ENCODE measurements around the gene SCO1.

The SCO1 gene

DNA sequence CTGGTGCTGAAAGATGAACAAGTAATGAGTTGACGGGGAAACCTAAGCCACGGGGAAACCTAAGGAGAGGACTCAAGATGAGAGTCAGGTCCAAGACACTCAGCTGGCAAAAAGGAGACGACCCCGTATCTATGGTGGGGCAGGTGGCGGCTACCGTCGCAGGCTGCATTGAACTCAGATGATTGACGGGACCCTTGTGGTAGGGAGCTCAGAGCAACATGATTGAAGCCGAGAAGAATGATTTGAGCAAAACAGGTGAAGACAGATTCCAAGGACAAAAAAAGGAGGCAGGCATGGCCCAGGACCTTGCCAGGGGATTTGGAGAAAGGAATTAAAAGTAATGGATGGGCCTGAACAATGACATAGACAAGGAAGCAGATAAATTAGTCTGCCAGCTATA is 32.8 kb downstream of the SCO1 start:
- no peaks in the 10 kb centered on the region for H3K27me3 ChIP-seq
- intact Hi-C loops (cut with DNase I; ENCODE audit: low total_unique reads), result no loop called here
- H3K4me1 ChIP-seq, result peaks cover 0 to 21% (median 0%) of the 10 kb centered on the region in 4 donors
- no peak overlapping the region for H3K27ac ChIP-seq
- DNase-seq, result no peak
- H3K36me3 ChIP-seq, result peaks cover 0 to 18% (median 0%) of the 10 kb centered on the region in 3 donors
- no peaks in the 10 kb centered on the region for H3K9me3 ChIP-seq
- H3K4me3 ChIP-seq, result no peak overlapping the region
- TF ChIP-seq, protein P1, sequence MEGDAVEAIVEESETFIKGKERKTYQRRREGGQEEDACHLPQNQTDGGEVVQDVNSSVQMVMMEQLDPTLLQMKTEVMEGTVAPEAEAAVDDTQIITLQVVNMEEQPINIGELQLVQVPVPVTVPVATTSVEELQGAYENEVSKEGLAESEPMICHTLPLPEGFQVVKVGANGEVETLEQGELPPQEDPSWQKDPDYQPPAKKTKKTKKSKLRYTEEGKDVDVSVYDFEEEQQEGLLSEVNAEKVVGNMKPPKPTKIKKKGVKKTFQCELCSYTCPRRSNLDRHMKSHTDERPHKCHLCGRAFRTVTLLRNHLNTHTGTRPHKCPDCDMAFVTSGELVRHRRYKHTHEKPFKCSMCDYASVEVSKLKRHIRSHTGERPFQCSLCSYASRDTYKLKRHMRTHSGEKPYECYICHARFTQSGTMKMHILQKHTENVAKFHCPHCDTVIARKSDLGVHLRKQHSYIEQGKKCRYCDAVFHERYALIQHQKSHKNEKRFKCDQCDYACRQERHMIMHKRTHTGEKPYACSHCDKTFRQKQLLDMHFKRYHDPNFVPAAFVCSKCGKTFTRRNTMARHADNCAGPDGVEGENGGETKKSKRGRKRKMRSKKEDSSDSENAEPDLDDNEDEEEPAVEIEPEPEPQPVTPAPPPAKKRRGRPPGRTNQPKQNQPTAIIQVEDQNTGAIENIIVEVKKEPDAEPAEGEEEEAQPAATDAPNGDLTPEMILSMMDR (IDR thresholded peaks at IDR 0.05), result no peak

DNA sequence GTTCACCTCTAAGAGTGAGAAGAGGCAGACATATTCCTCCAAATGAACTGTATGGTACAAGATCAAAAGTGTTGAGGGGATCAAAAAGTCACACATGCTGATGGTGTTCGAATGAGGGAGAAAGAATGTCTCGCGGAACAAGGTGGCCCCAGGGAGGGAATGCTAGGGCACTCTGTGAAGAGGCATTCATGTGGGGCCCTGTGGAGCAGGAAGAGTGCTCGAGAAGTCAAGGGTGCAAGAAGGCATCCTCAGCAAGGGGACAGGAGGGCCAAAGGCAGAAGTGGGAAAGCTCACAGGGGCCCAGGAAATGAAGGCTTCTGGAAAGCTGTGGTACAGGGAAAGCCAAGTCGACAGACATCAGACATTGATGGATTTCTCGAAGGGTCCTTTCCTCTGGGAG is 34.1 kb downstream of the SCO1 start:
- no peak overlapping the region for H3K27ac ChIP-seq
- intact Hi-C loops (cut with DNase I; ENCODE audit: low total_unique reads), result no loop called here
- H3K36me3 ChIP-seq, result peaks cover 0 to 31% (median 0%) of the 10 kb centered on the region in 3 donors
- no peak overlapping the region for H3K4me3 ChIP-seq
- DNase-seq, result no peak
- H3K9me3 ChIP-seq, result no peaks in the 10 kb centered on the region
- no peaks in the 10 kb centered on the region for H3K27me3 ChIP-seq
- TF ChIP-seq, protein P1 (IDR thresholded peaks at IDR 0.05), result no peak
- H3K4me1 ChIP-seq, result peaks cover 0 to 9% (median 0%) of the 10 kb centered on the region in 4 donors

DNA sequence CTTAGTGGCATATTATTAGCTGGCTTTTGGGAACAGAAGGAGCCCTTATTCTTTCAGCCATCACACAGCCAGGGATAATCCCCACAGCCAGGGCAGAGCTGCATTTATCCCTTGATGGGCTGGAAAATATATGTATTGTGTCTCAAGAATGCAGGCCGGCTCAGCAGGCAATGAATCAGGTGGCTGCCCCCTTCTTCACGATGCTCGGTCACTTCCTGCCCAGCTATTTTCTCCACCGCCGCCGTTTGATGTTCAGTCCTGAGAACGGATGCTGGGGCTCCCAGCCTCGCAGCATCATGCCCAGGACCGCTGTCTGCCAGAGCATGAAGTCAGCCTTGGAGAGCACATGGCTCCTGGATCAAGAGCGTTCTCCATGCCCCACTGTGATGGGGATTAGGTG is 35.9 kb downstream of the SCO1 start:
- no peaks in the 10 kb centered on the region for H3K27me3 ChIP-seq
- TF ChIP-seq, protein P1 (IDR thresholded peaks at IDR 0.05), result no peak
- intact Hi-C loops (cut with DNase I; ENCODE audit: low total_unique reads), result no loop called here
- peaks cover 0 to 38% (median 0%) of the 10 kb centered on the region in 3 donors for H3K36me3 ChIP-seq
- no peak for DNase-seq
- H3K4me1 ChIP-seq, result peaks cover 0 to under 1% (median 0%) of the 10 kb centered on the region in 4 donors
- H3K27ac ChIP-seq, result no peak overlapping the region
- H3K4me3 ChIP-seq, result no peak overlapping the region
- no peaks in the 10 kb centered on the region for H3K9me3 ChIP-seq

DNA sequence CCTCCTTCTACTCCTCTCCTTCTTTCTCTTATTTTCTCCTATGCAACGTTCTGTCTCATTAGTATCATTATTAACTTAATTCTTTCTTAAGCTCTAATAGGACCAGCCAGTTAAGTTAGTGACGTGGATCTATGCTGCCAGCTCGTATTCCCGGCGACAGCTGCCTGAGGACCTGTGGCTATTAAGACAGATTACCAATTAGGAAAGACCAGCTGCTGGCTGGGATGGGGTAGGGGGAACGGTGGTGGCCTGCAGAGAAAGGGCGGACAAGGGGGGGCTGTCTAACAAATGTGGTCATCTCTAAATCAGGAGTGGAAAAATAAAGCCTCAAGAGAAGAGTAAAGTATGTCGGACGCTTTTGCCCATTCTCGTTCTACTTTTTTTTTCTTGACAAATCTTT is 39.5 kb downstream of the SCO1 start:
- TF ChIP-seq, protein P1 (IDR thresholded peaks at IDR 0.05), result no peak
- Histone ChIP-seq H3K4me3 (no peak overlapping the region), H3K27ac (no peak overlapping the region), H3K9me3 (no peaks in the 10 kb centered on the region), H3K36me3 (peaks cover 0 to 38% (median 0%) of the 10 kb centered on the region in 3 donors), H3K4me1 (no peaks in the 10 kb centered on the region), H3K27me3 (no peaks in the 10 kb centered on the region)
- intact Hi-C loops (cut with DNase I; ENCODE audit: low total_unique reads), result no loop called here
- no peak for DNase-seq

DNA sequence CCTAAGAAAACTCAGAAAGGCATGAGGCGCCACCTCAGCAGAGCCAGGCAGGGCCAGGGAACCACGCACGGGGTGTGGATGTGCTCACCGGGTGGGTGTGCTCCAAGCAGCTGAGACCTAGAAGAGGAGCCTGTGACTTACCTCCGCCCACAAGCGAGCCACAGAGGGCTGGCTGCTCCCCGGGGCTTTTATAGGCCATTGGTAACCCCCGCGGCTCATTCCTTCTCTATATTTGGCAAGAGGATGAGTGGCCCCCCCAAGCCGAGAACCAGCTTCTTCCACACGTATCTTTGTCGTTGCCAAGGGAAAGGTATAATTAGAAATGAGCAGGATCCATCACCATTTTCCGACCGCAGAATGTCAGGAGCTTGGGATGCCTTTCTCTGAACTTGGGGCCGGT is 40.2 kb downstream of the SCO1 start, which contains the start of gene MYH3:
Gene MYH3, minus strand, starts transcription at position 162 of the 400 bp plus-strand sequence. CDS start 2,245 bp downstream, outside the sequence.
- H3K9me3 ChIP-seq, result no peaks in the 10 kb centered on the region
- intact Hi-C loops (cut with DNase I; ENCODE audit: low total_unique reads), result no loop called here
- peaks cover 0 to 38% (median 0%) of the 10 kb centered on the region in 3 donors for H3K36me3 ChIP-seq
- no peaks in the 10 kb centered on the region for H3K4me1 ChIP-seq
- H3K4me3 ChIP-seq, result no peak within 1 kb of the TSS
- no peak for DNase-seq
- TF ChIP-seq, protein P1 (IDR thresholded peaks at IDR 0.05), result no peak
- H3K27me3 ChIP-seq, result no peaks in the 10 kb centered on the region
- H3K27ac ChIP-seq, result no peak within 1 kb of the TSS

DNA sequence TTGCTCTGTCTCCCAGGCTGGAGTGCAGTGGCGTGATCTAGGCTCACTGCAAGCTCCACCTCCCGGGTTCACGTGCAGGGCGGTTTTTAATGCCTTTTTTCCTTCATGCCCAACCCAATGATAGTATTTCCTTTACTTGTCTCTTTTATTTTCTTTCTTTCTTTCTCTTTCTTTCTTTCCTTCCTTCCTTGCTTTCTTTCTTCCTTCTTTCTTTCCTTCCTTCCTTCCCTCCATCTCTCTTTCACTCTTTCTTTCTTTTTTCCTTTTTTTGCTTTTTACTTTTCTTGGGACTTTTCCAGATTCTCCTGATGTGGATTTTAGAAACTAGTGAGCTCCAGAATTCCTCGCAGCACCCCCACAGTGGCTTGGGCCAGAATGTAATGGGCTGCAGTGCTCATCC is 43.3 kb downstream of the SCO1 start:
- Histone ChIP-seq H3K27ac (no peak overlapping the region), H3K4me1 (peaks cover 0 to 4% (median 0%) of the 10 kb centered on the region in 4 donors), H3K9me3 (no peaks in the 10 kb centered on the region), H3K4me3 (no peak overlapping the region), H3K27me3 (no peaks in the 10 kb centered on the region), H3K36me3 (peaks cover 0 to 14% (median 0%) of the 10 kb centered on the region in 3 donors)
- intact Hi-C loops (cut with DNase I; ENCODE audit: low total_unique reads), result no loop called here
- TF ChIP-seq, protein P1 (IDR thresholded peaks at IDR 0.05), result no peak
- no peak for DNase-seq
